Body of pancreas (tissue), 4 donors: ENCODE results near the gene C1orf35. TPM values are rescaled to one million over a fixed set of nuclear protein-coding genes. Genes with fewer than 3 reads are reported as not detected.
A peak's percentile ranks its signal among the peaks of the same experiment; 100 is the strongest.

ENCODE experiments used
- ATAC-seq: fragments of 150-250 bp; one replicate; pipeline ENCODE4 v1.9.1; 2016
- DNase-seq, 4 donors: peaks; one replicate each; pipeline ENCODE4 v3.0.0-alpha.2; 2019
- H3K27ac ChIP-seq, 4 donors: fragments of 200-600 bp; sonication (generic); 1 replicate in 3 of 4; 2 replicates in 1 of 4; pipeline versions ENCODE4 v1.5.1 to v1.6.1; 2016 to 2019; ENCODE audit warnings: mild to moderate bottlenecking in 1 of 4, mixed read lengths in 1 of 4, moderate library complexity in 1 of 4
- H3K27me3 ChIP-seq, 2 donors: fragments of 200-600 bp; sonication (generic); one replicate each; pipeline ENCODE4 v1.6.0; 2016; ENCODE audit warnings: mild to moderate bottlenecking in 1 of 2
- H3K36me3 ChIP-seq, 2 donors: fragments of 200-600 bp; sonication (generic); replicated peaks in 1 of 2; 2 replicates each; pipeline ENCODE4 v1.5.1; 2016; ENCODE audit warnings: low read depth in 2 of 2; ENCODE audit not compliant: insufficient read depth in 1 of 2
- H3K4me1 ChIP-seq: fragments of 200-600 bp; sonication (generic); one replicate; pipeline ENCODE4 v1.6.0; 2016
- H3K4me3 ChIP-seq, 2 donors: fragments of 200-600 bp; sonication (generic); 1 replicate in 1 of 2; 2 replicates in 1 of 2; pipeline ENCODE4 v1.5.1; 2016 to 2019
- H3K9me3 ChIP-seq, 3 donors: fragments of 200-600 bp; sonication (generic); 1 replicate in 2 of 3; 2 replicates in 1 of 3; pipeline ENCODE4 v1.5.1; 2016
- POLR2A ChIP-seq, 3 donors: fragments of 450-650 bp; IDR thresholded peaks; one replicate each; pipeline ENCODE4 v1.6.1; 2016; ENCODE audit warnings: antibody characterized with exemption in 3 of 3, mild to moderate bottlenecking in 2 of 3
- WGBS, 2 donors: methylation state at CpG; one replicate each; pipeline ENCODE4 v1.1.5; 2017; 5-methylcytosine and 5-hydroxymethylcytosine counted together
- intact Hi-C: fragments of 100-400 bp; cut with DNase I; formaldehyde crosslinking; loops from one replicate; pipeline ENCODE4 v1.15.1; 2023
- total RNA-seq, 2 donors: library from RNA; depleted of rRNA; stranded (reverse); fragments of >200 nt; gene quantifications; one replicate each; pipeline ENCODE4 v1.1.0, GENCODE V29; 2016
- TF ChIP-seq, protein P1 (sequence below), 7 experiments: fragments of 450-650 bp in 4 of 7; fragments of 200-600 bp in 3 of 7; sonication (generic) in 3 of 7; IDR thresholded peaks; one replicate each; pipeline ENCODE4 v1.5.1; 2016 to 2019; ENCODE audit warnings: antibody characterized with exemption in 7 of 7

C1orf35 gene
- total RNA-seq, 2 donors from 2014 or later, result 10.9 to 71.2 TPM

- H3K4me1 ChIP-seq, result no peaks in the 10 kb centered on the region
- no peaks in the 10 kb centered on the region for H3K27me3 ChIP-seq
- no peaks in the 10 kb centered on the region for H3K9me3 ChIP-seq
- intact Hi-C loops, result no loop called here
- TF ChIP-seq, protein P1, sequence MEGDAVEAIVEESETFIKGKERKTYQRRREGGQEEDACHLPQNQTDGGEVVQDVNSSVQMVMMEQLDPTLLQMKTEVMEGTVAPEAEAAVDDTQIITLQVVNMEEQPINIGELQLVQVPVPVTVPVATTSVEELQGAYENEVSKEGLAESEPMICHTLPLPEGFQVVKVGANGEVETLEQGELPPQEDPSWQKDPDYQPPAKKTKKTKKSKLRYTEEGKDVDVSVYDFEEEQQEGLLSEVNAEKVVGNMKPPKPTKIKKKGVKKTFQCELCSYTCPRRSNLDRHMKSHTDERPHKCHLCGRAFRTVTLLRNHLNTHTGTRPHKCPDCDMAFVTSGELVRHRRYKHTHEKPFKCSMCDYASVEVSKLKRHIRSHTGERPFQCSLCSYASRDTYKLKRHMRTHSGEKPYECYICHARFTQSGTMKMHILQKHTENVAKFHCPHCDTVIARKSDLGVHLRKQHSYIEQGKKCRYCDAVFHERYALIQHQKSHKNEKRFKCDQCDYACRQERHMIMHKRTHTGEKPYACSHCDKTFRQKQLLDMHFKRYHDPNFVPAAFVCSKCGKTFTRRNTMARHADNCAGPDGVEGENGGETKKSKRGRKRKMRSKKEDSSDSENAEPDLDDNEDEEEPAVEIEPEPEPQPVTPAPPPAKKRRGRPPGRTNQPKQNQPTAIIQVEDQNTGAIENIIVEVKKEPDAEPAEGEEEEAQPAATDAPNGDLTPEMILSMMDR (IDR thresholded peaks at IDR 0.05), result no peak
- TF ChIP-seq POLR2A (IDR thresholded peaks at IDR 0.05), result no peak
- ATAC-seq, result no peak
- no peak overlapping the region for H3K27ac ChIP-seq
- H3K4me3 ChIP-seq, result no peak overlapping the region
- DNase-seq, result peak in 1 of 4 donors; percentile 13
- H3K36me3 ChIP-seq, result no peaks in the 10 kb centered on the region
- 38 to 43% methylated on average over 13 to 18 of the region's 18 CpGs for WGBS, 2 donors
These were observed 28.0 kb downstream of the C1orf35 start for GRCh38 chr1:228074954-228075730.

GRCh38 chr1:228073857-228074545 lies 29.1 kb downstream of the C1orf35 start:
- no peak overlapping the region for H3K27ac ChIP-seq
- H3K4me3 ChIP-seq, result no peak overlapping the region
- H3K9me3 ChIP-seq, result no peaks in the 10 kb centered on the region
- H3K36me3 ChIP-seq, result no peaks in the 10 kb centered on the region
- H3K4me1 ChIP-seq, result no peaks in the 10 kb centered on the region
- no peaks in the 10 kb centered on the region for H3K27me3 ChIP-seq
- DNase-seq (no peak), ATAC-seq (no peak)
- intact Hi-C loops, result no loop called here
- 53 to 62% methylated on average over 8 to 16 of the region's 16 CpGs for WGBS, 2 donors
- TF ChIP-seq, protein P1 (IDR thresholded peaks at IDR 0.05), result no peak
- TF ChIP-seq POLR2A (IDR thresholded peaks at IDR 0.05), result no peak

DNA sequence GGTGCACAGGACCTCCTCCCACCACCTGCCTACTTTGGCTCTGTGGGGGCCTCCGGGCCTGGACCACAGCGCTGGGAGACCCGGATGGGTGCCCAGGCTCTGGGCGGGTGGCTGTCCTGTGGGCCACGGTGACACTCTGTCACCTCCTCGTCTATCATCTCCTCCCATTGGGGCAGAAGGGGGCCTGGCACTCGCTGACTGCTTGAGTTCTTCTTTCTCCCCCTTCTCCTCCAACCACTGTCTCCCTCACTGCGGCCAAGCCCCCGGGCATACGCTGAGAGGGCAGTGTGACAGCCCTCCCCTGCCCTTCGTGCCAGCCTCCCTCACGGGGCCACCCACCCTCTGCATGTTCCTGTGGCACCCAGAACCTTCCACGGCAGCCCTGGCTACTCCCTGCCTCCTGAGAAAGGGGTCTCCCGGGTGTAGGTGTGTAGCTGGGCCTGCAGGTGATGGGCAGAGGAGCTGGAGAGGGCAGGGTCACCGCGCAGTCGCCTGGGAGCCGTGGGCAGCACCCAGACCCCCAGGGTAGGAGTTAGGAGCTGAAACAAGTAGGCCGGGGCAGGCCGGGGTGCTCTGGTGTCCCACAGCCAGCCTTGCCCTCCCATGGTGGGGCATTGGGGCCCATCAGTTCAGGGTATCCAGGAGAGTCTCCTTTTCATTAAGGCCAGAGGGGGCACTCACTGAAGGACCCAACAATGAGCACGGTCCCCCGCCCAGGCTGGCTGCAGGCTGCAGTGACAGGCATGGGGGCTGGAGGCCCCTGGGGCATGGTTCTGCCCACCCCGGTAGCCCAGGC lies 29.9 kb downstream of the C1orf35 start:
- TF ChIP-seq, protein P1 (IDR thresholded peaks at IDR 0.05), result no peak
- no peak for TF ChIP-seq POLR2A (IDR thresholded peaks at IDR 0.05)
- Histone ChIP-seq H3K4me3 (no peak overlapping the region), H3K27me3 (no peaks in the 10 kb centered on the region), H3K9me3 (no peaks in the 10 kb centered on the region), H3K27ac (no peak overlapping the region), H3K4me1 (no peaks in the 10 kb centered on the region), H3K36me3 (no peaks in the 10 kb centered on the region)
- ATAC-seq (no peak), DNase-seq (no peak)
- intact Hi-C loops, result no loop called here
- WGBS, 2 donors, result 67 to 71% methylated on average over 14 to 16 of the region's 23 CpGs

DNA sequence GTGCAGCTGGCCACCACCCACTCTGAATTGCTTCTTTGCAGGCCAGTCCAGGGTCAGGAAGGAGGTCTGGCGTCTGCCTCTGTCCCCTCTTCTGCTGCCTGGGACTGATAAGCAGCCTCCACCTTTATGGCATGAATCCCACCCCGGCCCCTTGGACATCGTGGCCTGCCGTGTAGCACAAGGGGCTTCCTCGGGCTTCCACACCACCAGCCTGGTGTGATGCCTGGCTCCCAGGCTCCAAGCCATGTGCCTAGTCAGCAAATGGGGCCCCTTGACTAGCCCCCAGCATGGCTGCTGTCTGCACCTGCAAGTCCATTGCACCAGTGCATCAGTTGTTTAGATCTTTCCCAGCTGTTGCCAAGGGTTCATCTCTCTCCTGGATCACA lies 30.5 kb downstream of the C1orf35 start:
- WGBS, 2 donors, result 58 to 80% methylated on average over 1 to 5 of the region's 5 CpGs
- intact Hi-C loops, result no loop called here
- DNase-seq, result no peak
- no peaks in the 10 kb centered on the region for H3K4me1 ChIP-seq
- no peak for ATAC-seq
- H3K9me3 ChIP-seq, result no peaks in the 10 kb centered on the region
- H3K36me3 ChIP-seq, result no peaks in the 10 kb centered on the region
- H3K27ac ChIP-seq, result no peak overlapping the region
- no peaks in the 10 kb centered on the region for H3K27me3 ChIP-seq
- no peak overlapping the region for H3K4me3 ChIP-seq
- TF ChIP-seq POLR2A (IDR thresholded peaks at IDR 0.05), result no peak
- TF ChIP-seq, protein P1 (IDR thresholded peaks at IDR 0.05), result no peak
